Osteocyte (in vitro differentiated cells): ENCODE measurements around the gene C9orf40. TPM values are rescaled to one million over a fixed set of nuclear protein-coding genes. Genes with fewer than 3 reads are reported as not detected.
A peak's percentile ranks its signal among the peaks of the same experiment; 100 is the strongest.

Source experiments
- DNase-seq: peaks from one replicate; pipeline ENCODE4 v3.0.0; 2021; ENCODE audit warnings: mixed read lengths; ENCODE audit not compliant: unreplicated experiment; ENCODE audit errors: extremely low spot score
- H3K27ac Mint-ChIP-seq: one replicate; pipeline ENCODE4 v1.8.0; 2021; ENCODE audit warnings: mild to moderate bottlenecking, mixed read lengths; ENCODE audit not compliant: unreplicated experiment
- H3K27me3 Mint-ChIP-seq: one replicate; pipeline ENCODE4 v1.8.0; 2021; ENCODE audit warnings: mixed read lengths; ENCODE audit not compliant: unreplicated experiment
- H3K36me3 Mint-ChIP-seq: one replicate; pipeline ENCODE4 v1.8.0; 2021; ENCODE audit warnings: mixed read lengths; ENCODE audit not compliant: unreplicated experiment
- H3K4me1 Mint-ChIP-seq: one replicate; pipeline ENCODE4 v1.8.0; 2021; ENCODE audit warnings: mixed read lengths; ENCODE audit not compliant: unreplicated experiment
- H3K4me3 Mint-ChIP-seq: one replicate; pipeline ENCODE4 v1.8.0; 2021; ENCODE audit warnings: mild to moderate bottlenecking, moderate library complexity, mixed read lengths; ENCODE audit not compliant: unreplicated experiment
- H3K9me3 Mint-ChIP-seq: one replicate; pipeline ENCODE4 v1.8.0; 2021; ENCODE audit warnings: mixed read lengths; ENCODE audit not compliant: unreplicated experiment
- CTCF ChIP-seq: fragments of 200-600 bp; sonication (generic); IDR thresholded peaks from 2 replicates; pipeline ENCODE4 v1.5.0; 2021; ENCODE audit warnings: antibody characterized with exemption, mild to moderate bottlenecking, moderate library complexity
- long read RNA-seq: library from polyadenylated mRNA; unstranded; transcript quantifications from one replicate; pipeline ENCODE4 v2.0.0, GENCODE V29; 2021
- total RNA-seq: library from RNA; stranded (reverse); gene quantifications from 2 replicates; pipeline ENCODE4 v1.2.1, GENCODE V29; 2021

Gene C9orf40, protein sequence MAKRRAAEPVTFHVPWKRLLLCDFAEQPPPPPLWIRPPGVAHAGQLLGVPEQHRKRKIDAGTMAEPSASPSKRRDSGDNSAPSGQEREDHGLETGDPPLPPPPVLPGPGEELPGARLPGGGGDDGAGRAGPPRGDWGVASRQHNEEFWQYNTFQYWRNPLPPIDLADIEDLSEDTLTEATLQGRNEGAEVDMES
- 5.5 and 5.9 TPM in 2 replicates for total RNA-seq
- long read RNA-seq = 0 reads

DNA sequence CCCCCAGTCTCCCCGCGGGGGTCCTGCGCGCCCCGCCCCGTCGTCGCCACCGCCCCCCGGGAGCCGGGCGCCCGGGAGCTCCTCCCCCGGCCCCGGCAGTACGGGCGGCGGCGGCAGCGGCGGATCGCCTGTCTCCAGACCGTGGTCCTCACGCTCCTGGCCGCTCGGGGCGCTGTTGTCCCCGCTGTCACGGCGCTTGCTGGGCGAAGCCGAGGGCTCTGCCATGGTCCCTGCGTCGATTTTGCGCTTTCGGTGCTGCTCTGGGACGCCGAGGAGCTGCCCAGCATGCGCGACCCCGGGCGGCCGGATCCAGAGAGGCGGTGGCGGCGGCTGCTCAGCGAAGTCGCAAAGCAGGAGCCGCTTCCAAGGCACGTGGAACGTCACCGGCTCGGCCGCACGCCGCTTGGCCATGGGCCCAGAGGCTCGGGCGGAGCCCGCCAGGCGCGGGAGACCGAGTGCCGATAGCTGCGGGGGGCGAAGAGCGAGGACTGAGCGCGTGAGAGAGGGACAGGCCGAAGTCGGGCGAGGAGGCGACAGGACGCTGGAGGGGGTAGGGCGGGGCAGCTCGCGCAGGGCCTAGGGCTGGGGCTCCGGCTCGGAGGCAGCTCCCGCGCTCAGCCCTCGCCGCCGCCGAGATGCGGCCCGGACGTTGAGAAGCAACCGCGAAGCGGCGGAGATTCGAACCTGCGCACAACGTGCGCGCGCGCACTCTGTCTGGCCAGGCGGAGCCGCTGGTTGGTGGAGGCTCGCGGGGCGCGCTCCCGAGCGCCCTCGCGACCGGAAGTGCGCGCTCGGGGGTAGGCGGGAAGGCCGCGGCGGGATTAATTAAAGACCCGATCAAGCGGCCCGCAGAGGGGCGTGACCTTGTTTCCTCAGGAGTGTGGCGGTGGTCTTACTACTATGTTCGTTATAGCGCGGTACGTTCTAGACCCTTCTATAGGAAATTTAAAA is at the start of gene C9orf40:
C9orf40 (minus strand) TSS at position 712 of the 951 bp plus-strand sequence; CDS start at position 411, 301 bp downstream.
- peak; percentile 97 for DNase-seq
- peak within 1 kb of the TSS; percentile 94 for H3K27ac Mint-ChIP-seq
- no peaks in the 10 kb centered on the region for H3K9me3 Mint-ChIP-seq
- peak within 1 kb of the TSS; percentile 92 for H3K4me3 Mint-ChIP-seq
- TF ChIP-seq CTCF = peak; percentile 92
- peaks cover 12% of the 10 kb centered on the region for H3K4me1 Mint-ChIP-seq
- no peaks in the 10 kb centered on the region for H3K27me3 Mint-ChIP-seq
- no peaks in the 10 kb centered on the region for H3K36me3 Mint-ChIP-seq

DNA sequence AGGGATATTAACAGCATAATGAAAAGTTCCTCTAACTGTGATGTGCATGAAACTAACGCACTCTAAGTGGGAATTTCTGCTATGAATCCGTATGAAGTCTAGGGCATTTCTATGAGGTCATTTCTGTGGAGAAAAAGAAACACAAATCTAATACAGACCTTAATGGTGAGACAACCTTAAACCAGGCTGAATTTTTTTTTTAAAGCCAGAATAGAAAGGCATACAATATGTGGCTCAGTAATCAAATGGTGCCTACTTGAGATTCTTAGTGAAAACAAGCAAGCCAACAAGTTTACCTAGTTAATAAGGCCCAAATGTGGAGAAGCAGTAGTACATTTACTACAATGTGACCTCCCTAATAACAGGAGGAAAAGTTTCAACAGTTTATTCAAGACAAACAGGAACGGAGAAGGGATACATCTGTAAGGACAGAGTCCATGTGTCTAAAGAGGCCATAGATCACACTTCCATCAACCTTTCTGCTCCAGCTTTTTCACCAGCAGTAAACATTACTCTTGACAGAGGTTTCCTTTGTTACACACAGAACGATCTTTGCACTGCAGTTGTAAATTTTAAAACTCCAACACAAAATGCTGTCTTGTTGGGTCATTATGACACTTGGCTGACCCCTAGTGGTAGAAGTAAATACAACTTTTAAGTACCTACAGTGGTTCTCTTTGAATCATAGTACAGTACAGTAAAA is 49.2 kb upstream of the C9orf40 start:
- Mint-ChIP-seq H3K4me3 (no peak overlapping the region), H3K27ac (no peak overlapping the region), H3K36me3 (peaks cover 5% of the 10 kb centered on the region), H3K4me1 (peaks cover 3% of the 10 kb centered on the region), H3K9me3 (no peaks in the 10 kb centered on the region), H3K27me3 (no peaks in the 10 kb centered on the region)
- no peak for DNase-seq
- TF ChIP-seq CTCF = peak; percentile 76

- Mint-ChIP-seq H3K27me3 (no peaks in the 10 kb centered on the region), H3K4me1 (peaks cover 3% of the 10 kb centered on the region), H3K36me3 (peaks cover 5% of the 10 kb centered on the region), H3K9me3 (no peaks in the 10 kb centered on the region), H3K4me3 (no peak overlapping the region), H3K27ac (no peak overlapping the region)
- TF ChIP-seq CTCF = no peak
- no peak for DNase-seq
These were observed 48.1 kb upstream of the C9orf40 start for GRCh38 chr9:75000835-75001234.

- H3K4me1 Mint-ChIP-seq = no peaks in the 10 kb centered on the region
- H3K9me3 Mint-ChIP-seq = no peaks in the 10 kb centered on the region
- no peaks in the 10 kb centered on the region for H3K27me3 Mint-ChIP-seq
- TF ChIP-seq CTCF = no peak
- no peak overlapping the region for H3K4me3 Mint-ChIP-seq
- H3K36me3 Mint-ChIP-seq = peaks cover 13% of the 10 kb centered on the region
- H3K27ac Mint-ChIP-seq = no peak overlapping the region
- DNase-seq = no peak
These were observed 32.3 kb upstream of the C9orf40 start for GRCh38 chr9:74985041-74985440.
